Parathyroid adenoma (tissue), 2 donors: Measurements from ENCODE around the gene SPEM3.
A peak's percentile ranks its signal among the peaks of the same experiment; 100 is the strongest.
"Not testable (repeated sequence)": the region's sequence is repeated elsewhere in the genome, so short reads cannot be mapped to it uniquely, and the experiment has no call there.

Experiments
- H2AFZ ChIP-seq: fragments of 300-600 bp; sonication (generic); one replicate; pipeline ENCODE4 v1.7.0; 2017; ENCODE audit warnings: antibody characterized with exemption, mild to moderate bottlenecking
- H3K27ac ChIP-seq: fragments of 300-600 bp; sonication (generic); one replicate; pipeline ENCODE4 v1.7.0; 2017
- H3K27me3 ChIP-seq: fragments of 300-600 bp; sonication (generic); one replicate; pipeline ENCODE4 v1.7.0; 2017; ENCODE audit warnings: low read length; ENCODE audit not compliant: control insufficient read depth, insufficient read depth
- H3K36me3 ChIP-seq: fragments of 300-600 bp; sonication (generic); one replicate; pipeline ENCODE4 v1.7.0; 2017; ENCODE audit warnings: low read length; ENCODE audit not compliant: control insufficient read depth, insufficient read depth
- H3K4me1 ChIP-seq: fragments of 300-600 bp; sonication (generic); one replicate; pipeline ENCODE4 v1.7.0; 2017; ENCODE audit warnings: control low read depth
- H3K4me2 ChIP-seq: fragments of 300-600 bp; sonication (generic); one replicate; pipeline ENCODE4 v1.7.0; 2017; ENCODE audit warnings: low read length
- H3K4me3 ChIP-seq: fragments of 300-600 bp; sonication (generic); one replicate; pipeline ENCODE4 v1.7.0; 2017; ENCODE audit warnings: low read depth, low read length
- H3K79me2 ChIP-seq: fragments of 300-600 bp; sonication (generic); one replicate; pipeline ENCODE4 v1.7.0; 2017; ENCODE audit warnings: control low read depth
- H3K9ac ChIP-seq: fragments of 300-600 bp; sonication (generic); one replicate; pipeline ENCODE4 v1.7.0; 2017; ENCODE audit warnings: mild to moderate bottlenecking
- H3K9me3 ChIP-seq: fragments of 300-600 bp; sonication (generic); one replicate; pipeline ENCODE4 v1.7.0; 2017; ENCODE audit warnings: low read length; ENCODE audit not compliant: control insufficient read depth
- CTCF ChIP-seq: fragments of 300-600 bp; sonication (generic); IDR thresholded peaks from one replicate; pipeline ENCODE4 v1.7.0; 2017; ENCODE audit warnings: antibody characterized with exemption, mild to moderate bottlenecking
- donor health status: primary hyperparathyroidism.

SPEM3 gene

GRCh38 chr17:7468290-7468689, 39.6 kb downstream of the SPEM3 start:
- Histone ChIP-seq H3K27ac (peak overlapping the region; percentile 89), H3K27me3 (no peaks in the 10 kb centered on the region), H3K36me3 (no peaks in the 10 kb centered on the region), H3K4me2 (no peak overlapping the region), H2AFZ (no peak overlapping the region), H3K79me2 (peaks cover 74% of the 10 kb centered on the region), H3K9ac (no peak overlapping the region), H3K4me3 (no peak overlapping the region), H3K9me3 (no peaks in the 10 kb centered on the region), H3K4me1 (peaks cover 44% of the 10 kb centered on the region)
- TF ChIP-seq CTCF, result no peak

DNA sequence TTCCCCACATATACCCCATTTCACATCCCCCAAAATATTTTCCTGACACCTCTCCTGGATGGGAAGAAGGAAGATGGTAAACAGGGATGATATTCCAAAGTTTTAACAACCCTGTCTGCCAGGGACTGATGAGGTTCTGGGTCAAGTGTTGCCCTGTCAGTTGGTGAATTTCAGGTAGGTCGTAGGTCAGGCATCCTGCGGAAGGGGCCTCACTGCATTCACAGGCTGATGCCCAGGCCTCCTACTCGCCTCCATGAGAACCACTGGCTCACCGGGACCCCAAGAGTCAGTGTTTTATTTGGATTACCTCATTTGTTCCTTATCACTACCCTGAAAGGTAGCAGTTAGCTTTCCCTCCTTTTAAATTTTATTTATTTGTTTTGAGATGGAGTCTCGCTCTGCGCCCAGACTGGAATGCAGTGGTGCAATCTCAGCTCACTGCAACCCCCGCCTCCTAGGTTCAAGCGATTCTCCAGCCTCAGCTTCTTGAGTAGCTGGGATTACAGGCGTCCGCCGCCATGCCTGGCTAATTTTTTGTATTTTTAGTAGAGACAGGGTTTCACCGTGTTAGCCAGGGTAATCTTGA, 40.2 kb downstream of the SPEM3 start:
- H3K27ac ChIP-seq, result peak overlapping the region; percentile 89
- H3K79me2 ChIP-seq, result peaks cover 75% of the 10 kb centered on the region
- no peaks in the 10 kb centered on the region for H3K27me3 ChIP-seq
- peaks cover 44% of the 10 kb centered on the region for H3K4me1 ChIP-seq
- H3K9me3 ChIP-seq, result no peaks in the 10 kb centered on the region
- TF ChIP-seq CTCF, result no peak
- H3K9ac ChIP-seq, result no peak overlapping the region
- no peak overlapping the region for H2AFZ ChIP-seq
- peak overlapping the region; percentile 37 for H3K4me2 ChIP-seq
- H3K4me3 ChIP-seq, result peak overlapping the region; percentile 6
- H3K36me3 ChIP-seq, result no peaks in the 10 kb centered on the region

- not testable (repeated sequence) for H3K4me3 ChIP-seq, H3K36me3 ChIP-seq, H2AFZ ChIP-seq, H3K4me2 ChIP-seq, H3K9ac ChIP-seq, H3K9me3 ChIP-seq, H3K27me3 ChIP-seq
- peaks cover 78% of the 10 kb centered on the region for H3K79me2 ChIP-seq
- H3K4me1 ChIP-seq, result peaks cover 44% of the 10 kb centered on the region
- peak overlapping the region; percentile 89 for H3K27ac ChIP-seq
Observed at GRCh38 chr17:7469843-7470242, 41.2 kb downstream of the SPEM3 start.

- Histone ChIP-seq H3K4me1 (peaks cover 44% of the 10 kb centered on the region), H3K79me2 (peaks cover 81% of the 10 kb centered on the region), H3K27ac (peak overlapping the region; percentile 89)
- not testable (repeated sequence) for H3K27me3 ChIP-seq, H3K4me2 ChIP-seq, H3K9me3 ChIP-seq, H3K36me3 ChIP-seq, H3K9ac ChIP-seq, H2AFZ ChIP-seq, H3K4me3 ChIP-seq
Observed at GRCh38 chr17:7470457-7470973, 41.9 kb downstream of the SPEM3 start.

GRCh38 chr17:7471729-7472128, 43.1 kb downstream of the SPEM3 start:
- Histone ChIP-seq H3K27ac (peak overlapping the region; percentile 89), H3K36me3 (no peaks in the 10 kb centered on the region), H3K9me3 (no peaks in the 10 kb centered on the region), H2AFZ (no peak overlapping the region), H3K9ac (no peak overlapping the region), H3K4me2 (no peak overlapping the region), H3K4me3 (no peak overlapping the region), H3K79me2 (peaks cover 81% of the 10 kb centered on the region), H3K27me3 (no peaks in the 10 kb centered on the region), H3K4me1 (peaks cover 47% of the 10 kb centered on the region)
- no peak for TF ChIP-seq CTCF

DNA sequence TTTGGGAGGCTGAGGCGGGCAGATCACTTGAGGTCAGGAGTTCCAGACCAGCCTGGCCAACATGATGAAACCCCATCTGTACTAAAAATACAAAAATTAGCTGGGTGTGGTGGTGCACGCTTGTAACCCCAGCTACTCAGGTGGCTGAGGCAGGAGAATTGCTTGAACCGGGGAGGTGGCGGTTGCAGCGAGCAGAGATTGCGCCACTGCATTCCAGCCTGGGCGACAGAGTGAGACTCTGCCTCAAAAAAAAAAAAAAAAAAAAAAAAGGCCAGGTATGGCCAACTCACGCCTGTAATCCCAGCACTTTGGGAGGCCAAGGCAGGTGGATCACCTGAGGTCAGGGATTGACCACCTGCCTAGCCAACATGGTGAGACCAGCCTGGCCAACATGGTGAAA, 46.1 kb downstream of the SPEM3 start:
- Histone ChIP-seq H3K4me1 (peaks cover 35% of the 10 kb centered on the region), H3K27ac (peak overlapping the region; percentile 99), H3K79me2 (peaks cover 78% of the 10 kb centered on the region)
- not testable (repeated sequence) for H3K4me2 ChIP-seq, H3K4me3 ChIP-seq, H3K9ac ChIP-seq, H3K9me3 ChIP-seq, H3K36me3 ChIP-seq, H2AFZ ChIP-seq, H3K27me3 ChIP-seq
